Body of pancreas (tissue), 4 donors: ENCODE data around the gene EPN2. TPM values are rescaled to one million over a fixed set of nuclear protein-coding genes. Genes with fewer than 3 reads are reported as not detected.

Experiments
- ATAC-seq: fragments of 150-250 bp; one replicate; pipeline ENCODE4 v1.9.1; 2016
- DNase-seq, 4 donors: peaks; one replicate each; pipeline ENCODE4 v3.0.0-alpha.2; 2019
- H3K27ac ChIP-seq, 4 donors: fragments of 200-600 bp; sonication (generic); 1 replicate in 3 of 4; 2 replicates in 1 of 4; pipeline versions ENCODE4 v1.5.1 to v1.6.1; 2016 to 2019; ENCODE audit warnings: mild to moderate bottlenecking in 1 of 4, mixed read lengths in 1 of 4, moderate library complexity in 1 of 4
- H3K27me3 ChIP-seq, 2 donors: fragments of 200-600 bp; sonication (generic); one replicate each; pipeline ENCODE4 v1.6.0; 2016; ENCODE audit warnings: mild to moderate bottlenecking in 1 of 2
- H3K36me3 ChIP-seq, 2 donors: fragments of 200-600 bp; sonication (generic); replicated peaks in 1 of 2; 2 replicates each; pipeline ENCODE4 v1.5.1; 2016; ENCODE audit warnings: low read depth in 2 of 2; ENCODE audit not compliant: insufficient read depth in 1 of 2
- H3K4me1 ChIP-seq: fragments of 200-600 bp; sonication (generic); one replicate; pipeline ENCODE4 v1.6.0; 2016
- H3K4me3 ChIP-seq, 2 donors: fragments of 200-600 bp; sonication (generic); 1 replicate in 1 of 2; 2 replicates in 1 of 2; pipeline ENCODE4 v1.5.1; 2016 to 2019
- H3K9me3 ChIP-seq, 3 donors: fragments of 200-600 bp; sonication (generic); 1 replicate in 2 of 3; 2 replicates in 1 of 3; pipeline ENCODE4 v1.5.1; 2016
- CTCF ChIP-seq, 7 experiments: fragments of 450-650 bp in 4 of 7; fragments of 200-600 bp in 3 of 7; sonication (generic) in 3 of 7; IDR thresholded peaks; one replicate each; pipeline ENCODE4 v1.5.1; 2016 to 2019; ENCODE audit warnings: antibody characterized with exemption in 7 of 7
- POLR2A ChIP-seq, 3 donors: fragments of 450-650 bp; IDR thresholded peaks; one replicate each; pipeline ENCODE4 v1.6.1; 2016; ENCODE audit warnings: antibody characterized with exemption in 3 of 3, mild to moderate bottlenecking in 2 of 3
- WGBS, 2 donors: methylation state at CpG; one replicate each; pipeline ENCODE4 v1.1.5; 2017; 5-methylcytosine and 5-hydroxymethylcytosine counted together
- intact Hi-C: fragments of 100-400 bp; cut with DNase I; formaldehyde crosslinking; loops from one replicate; pipeline ENCODE4 v1.15.1; 2023
- total RNA-seq, 2 donors: library from RNA; depleted of rRNA; stranded (reverse); fragments of >200 nt; gene quantifications; one replicate each; pipeline ENCODE4 v1.1.0, GENCODE V29; 2016

The EPN2 gene
- total RNA-seq, 2 donors from 2014 or later = 32.7 to 46.5 TPM

DNA sequence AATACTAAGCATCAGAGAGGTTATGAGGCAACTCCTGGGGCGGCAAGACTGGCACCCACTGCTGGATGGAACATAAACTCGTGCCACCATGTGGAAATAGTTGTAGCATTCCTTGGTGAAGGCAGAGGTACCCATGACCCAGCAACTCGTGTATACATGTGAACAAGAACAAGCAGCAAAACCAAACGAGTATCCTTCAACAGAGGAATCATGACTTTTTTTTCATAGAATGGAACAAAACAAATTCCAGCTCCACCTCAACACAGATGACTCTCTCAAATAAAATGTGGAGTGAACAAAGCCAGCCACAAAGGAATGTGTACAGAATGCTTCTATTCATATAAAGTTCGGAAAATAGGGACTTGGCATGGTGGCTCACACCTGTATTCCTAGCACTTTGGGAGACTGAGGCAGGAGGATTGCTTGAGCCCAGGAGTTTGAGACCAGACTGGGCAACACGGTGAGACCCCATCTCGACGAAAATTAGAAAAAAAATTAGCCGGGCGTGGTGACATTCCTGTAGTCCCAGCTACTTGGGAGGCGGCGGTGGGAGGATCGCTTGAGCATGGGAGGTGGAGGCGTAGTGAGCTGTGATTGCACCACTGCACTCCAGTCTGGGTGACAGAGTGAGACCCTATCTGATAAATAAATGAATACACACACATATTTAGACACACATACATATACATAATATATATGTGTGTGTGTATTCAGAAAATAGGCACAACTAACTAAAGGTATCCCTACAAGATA is 90.0 kb downstream of the EPN2 start:
- no peaks in the 10 kb centered on the region for H3K9me3 ChIP-seq
- no peak overlapping the region for H3K4me3 ChIP-seq
- no peak overlapping the region for H3K27ac ChIP-seq
- no peak for ATAC-seq
- WGBS, 2 donors = 91 to 94% methylated on average over 14 of the region's 14 CpGs
- no peak for TF ChIP-seq POLR2A (IDR thresholded peaks at IDR 0.05)
- TF ChIP-seq CTCF (IDR thresholded peaks at IDR 0.05) = no peak
- no peaks in the 10 kb centered on the region for H3K36me3 ChIP-seq
- no peaks in the 10 kb centered on the region for H3K27me3 ChIP-seq
- intact Hi-C loops = no loop called here
- H3K4me1 ChIP-seq = no peaks in the 10 kb centered on the region
- DNase-seq = no peak

DNA sequence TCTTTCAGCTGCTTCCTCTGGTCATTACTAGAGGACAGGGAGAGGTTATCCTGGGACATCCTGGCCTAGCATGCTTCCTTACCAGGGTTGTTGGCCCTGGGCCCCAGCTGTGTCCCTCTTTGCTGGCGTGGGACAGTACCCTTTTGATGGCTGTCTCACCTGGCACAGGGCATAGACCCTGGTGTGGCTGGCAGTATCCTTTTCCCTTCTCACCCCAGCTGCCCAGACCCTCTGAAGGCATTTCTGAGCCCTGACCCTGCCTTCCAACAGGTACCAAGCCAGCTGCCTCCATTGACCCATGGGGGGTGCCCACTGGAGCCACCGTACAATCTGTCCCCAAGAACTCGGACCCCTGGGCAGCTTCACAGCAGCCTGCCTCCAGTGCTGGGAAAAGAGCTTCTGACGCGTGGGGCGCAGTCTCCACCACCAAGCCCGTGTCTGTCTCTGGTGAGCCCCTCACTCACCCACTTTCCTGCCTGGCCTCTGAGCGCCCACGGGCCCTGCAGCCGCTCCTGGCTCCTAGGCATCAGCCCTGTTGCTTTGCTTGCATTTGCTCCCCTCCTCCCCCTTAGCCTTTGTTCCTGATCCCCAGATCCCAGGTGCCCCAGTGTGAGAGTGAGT is 91.4 kb downstream of the EPN2 start:
- intact Hi-C loops = no loop called here
- TF ChIP-seq CTCF (IDR thresholded peaks at IDR 0.05) (no peak), POLR2A (IDR thresholded peaks at IDR 0.05) (no peak)
- H3K27me3 ChIP-seq = no peaks in the 10 kb centered on the region

DNA sequence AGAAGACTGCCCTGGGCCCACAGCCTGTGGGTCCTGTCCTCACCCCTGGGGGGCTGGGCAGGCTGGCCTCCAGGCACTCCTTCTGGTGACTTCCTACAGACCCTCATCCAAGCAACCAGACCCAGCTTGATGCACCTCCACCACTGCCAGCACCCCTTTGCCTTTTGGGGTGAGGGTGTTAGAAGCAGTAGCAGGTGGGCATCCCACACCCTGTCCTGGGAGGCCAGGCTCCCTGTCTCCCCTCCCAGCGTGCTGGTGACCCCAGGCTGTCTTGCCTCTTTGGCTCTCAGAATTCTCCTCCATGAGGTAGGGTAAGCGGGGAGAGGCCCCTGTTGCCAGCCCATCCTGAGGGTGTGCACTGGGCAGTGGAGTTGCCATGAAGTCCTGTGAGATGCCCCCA is 92.0 kb downstream of the EPN2 start:
- intact Hi-C loops = no loop called here
- Histone ChIP-seq H3K36me3 (no peaks in the 10 kb centered on the region), H3K4me3 (no peak overlapping the region), H3K9me3 (no peaks in the 10 kb centered on the region), H3K27ac (no peak overlapping the region), H3K27me3 (no peaks in the 10 kb centered on the region), H3K4me1 (no peaks in the 10 kb centered on the region)
- no peak for TF ChIP-seq POLR2A (IDR thresholded peaks at IDR 0.05)
- no peak for TF ChIP-seq CTCF (IDR thresholded peaks at IDR 0.05)
- WGBS, 2 donors = 86 to 97% methylated on average over 1 to 2 of the region's 2 CpGs
- ATAC-seq (no peak), DNase-seq (no peak)

More for the DNA sequence above, 91.4 kb downstream of the EPN2 start:
- DNase-seq (no peak), ATAC-seq (no peak)
- Histone ChIP-seq H3K9me3 (no peaks in the 10 kb centered on the region), H3K36me3 (no peaks in the 10 kb centered on the region), H3K27ac (no peak overlapping the region), H3K4me1 (no peaks in the 10 kb centered on the region), H3K4me3 (no peak overlapping the region)
- WGBS, 2 donors = 97% methylated on average over 6 to 10 of the region's 10 CpGs

- WGBS, 2 donors = 94 to 100% methylated on average over 2 of the region's 2 CpGs
- no peaks in the 10 kb centered on the region for H3K9me3 ChIP-seq
- H3K27ac ChIP-seq = no peak overlapping the region
- no peak overlapping the region for H3K4me3 ChIP-seq
- no peak for TF ChIP-seq POLR2A (IDR thresholded peaks at IDR 0.05)
- no peak for TF ChIP-seq CTCF (IDR thresholded peaks at IDR 0.05)
- no peaks in the 10 kb centered on the region for H3K36me3 ChIP-seq
- intact Hi-C loops = no loop called here
- H3K4me1 ChIP-seq = no peaks in the 10 kb centered on the region
- H3K27me3 ChIP-seq = no peaks in the 10 kb centered on the region
- no peak for DNase-seq
- ATAC-seq = no peak
Measured at GRCh38 chr17:19329839-19330238, 92.7 kb downstream of the EPN2 start.
